HAP-1 (cell line): ENCODE data around the gene SND1.

Experiments used
- DNase-seq, 2 experiments: peaks; one replicate each; pipeline ENCODE4 v3.0.0-alpha.2; 2016 to 2020; ENCODE audit warnings: low spot score in 2 of 2
- H3K27me3 ChIP-seq: fragments of 250-450 bp; sonication (Bioruptor Pico); 2 replicates; pipeline ENCODE4 v1.5.1; 2020; ENCODE audit warnings: low read depth, mild to moderate bottlenecking, moderate library complexity
- H3K36me3 ChIP-seq: fragments of 250-450 bp; sonication (Bioruptor Pico); replicated peaks from 2 replicates; pipeline ENCODE4 v1.5.1; 2020; ENCODE audit warnings: mild to moderate bottlenecking
- H3K4me1 ChIP-seq: fragments of 250-450 bp; sonication (Bioruptor Pico); 2 replicates; pipeline ENCODE4 v1.5.1; 2020; ENCODE audit warnings: mild to moderate bottlenecking
- H3K4me3 ChIP-seq: fragments of 250-450 bp; sonication (Bioruptor Pico); 2 replicates; pipeline ENCODE4 v1.5.1; 2020; ENCODE audit warnings: mild to moderate bottlenecking, moderate library complexity
- H3K9me3 ChIP-seq: fragments of 250-450 bp; sonication (Bioruptor Pico); 2 replicates; pipeline ENCODE4 v1.5.1; 2020; ENCODE audit warnings: mild to moderate bottlenecking, moderate library complexity
- in situ Hi-C: fragments of 300-500 bp; cut with MboI; formaldehyde crosslinking; loops from 3 replicates; pipeline ENCODE4 v1.14.3; 2020; ENCODE audit warnings: low sequenced_read_pairs, inconsistent platforms, mixed read lengths

The SND1 gene

GRCh38 chr7:127885222-127885772 lies 233.3 kb downstream of the SND1 start:
- no peak for DNase-seq
- in situ Hi-C loops = no loop called here
- no peak overlapping the region for H3K4me3 ChIP-seq
- H3K27me3 ChIP-seq = no peaks in the 10 kb centered on the region
- no peaks in the 10 kb centered on the region for H3K4me1 ChIP-seq
- peaks cover 12% of the 10 kb centered on the region for H3K36me3 ChIP-seq
- H3K9me3 ChIP-seq = no peaks in the 10 kb centered on the region

DNA sequence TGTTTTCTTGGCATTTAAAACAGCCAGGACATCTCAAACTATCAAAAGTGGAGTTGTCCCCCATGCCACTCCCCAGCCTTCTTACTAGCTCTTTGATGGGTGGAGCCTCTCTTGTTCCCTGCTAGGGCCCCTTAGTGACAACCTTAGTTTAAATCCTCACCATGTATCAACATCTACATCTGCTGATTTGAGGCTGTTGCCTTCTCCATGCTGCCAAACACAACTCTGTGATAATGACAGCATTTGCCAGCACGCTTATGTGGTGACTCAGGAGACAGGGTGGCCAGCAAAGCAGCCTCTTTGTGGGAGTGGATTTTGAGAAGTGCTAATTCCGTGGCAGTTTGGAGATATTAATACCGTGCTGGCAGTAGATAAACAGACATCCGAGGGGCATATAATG lies 233.8 kb downstream of the SND1 start:
- Histone ChIP-seq H3K36me3 (peaks cover 12% of the 10 kb centered on the region), H3K4me1 (no peaks in the 10 kb centered on the region), H3K9me3 (no peaks in the 10 kb centered on the region), H3K4me3 (no peak overlapping the region), H3K27me3 (no peaks in the 10 kb centered on the region)
- in situ Hi-C loops = no loop called here
- no peak for DNase-seq

DNA sequence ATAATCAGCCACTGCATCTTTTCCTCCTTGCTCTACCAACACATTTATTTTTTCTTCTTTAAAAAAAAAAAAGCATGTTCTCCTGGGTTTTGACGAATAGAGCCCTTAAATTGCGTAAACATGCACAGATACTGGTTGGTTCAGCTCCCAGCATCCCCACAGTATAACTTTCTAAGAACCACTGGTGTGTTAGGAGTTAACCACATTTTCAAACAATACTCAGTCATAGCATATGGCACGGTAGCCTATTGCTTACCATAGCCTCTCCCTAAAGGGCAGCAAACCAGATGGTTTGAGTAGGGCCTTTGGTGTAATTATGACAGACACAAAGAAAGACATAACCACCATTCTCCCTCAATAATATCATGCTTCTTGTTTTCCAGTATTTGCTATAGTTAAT lies 234.3 kb downstream of the SND1 start:
- in situ Hi-C loops = no loop called here
- Histone ChIP-seq H3K4me3 (no peak overlapping the region), H3K27me3 (no peaks in the 10 kb centered on the region), H3K4me1 (no peaks in the 10 kb centered on the region), H3K9me3 (no peaks in the 10 kb centered on the region), H3K36me3 (peaks cover 14% of the 10 kb centered on the region)
- DNase-seq = no peak

DNA sequence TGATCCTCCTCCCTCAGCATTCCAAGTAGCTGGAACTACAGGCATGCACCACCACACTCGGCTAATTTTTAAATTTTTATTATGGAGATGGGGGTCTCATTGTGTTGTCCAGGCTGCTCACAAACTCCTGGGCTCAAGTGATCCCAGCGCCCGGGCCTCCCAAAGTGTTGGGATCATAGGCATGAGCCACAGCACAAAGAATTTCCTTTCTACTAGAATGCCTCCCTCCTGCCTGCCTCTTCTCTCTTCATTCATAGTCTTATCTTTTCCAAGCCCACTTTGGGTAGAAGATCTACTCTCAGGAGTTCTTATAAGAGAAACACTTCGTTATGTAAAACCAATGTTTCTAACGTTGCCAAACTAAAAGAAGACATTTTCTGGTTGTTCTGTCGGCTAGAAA lies 235.1 kb downstream of the SND1 start:
- Histone ChIP-seq H3K4me3 (no peak overlapping the region), H3K9me3 (no peaks in the 10 kb centered on the region), H3K36me3 (peaks cover 19% of the 10 kb centered on the region), H3K27me3 (no peaks in the 10 kb centered on the region), H3K4me1 (no peaks in the 10 kb centered on the region)
- in situ Hi-C loops = no loop called here
- DNase-seq = no peak

DNA sequence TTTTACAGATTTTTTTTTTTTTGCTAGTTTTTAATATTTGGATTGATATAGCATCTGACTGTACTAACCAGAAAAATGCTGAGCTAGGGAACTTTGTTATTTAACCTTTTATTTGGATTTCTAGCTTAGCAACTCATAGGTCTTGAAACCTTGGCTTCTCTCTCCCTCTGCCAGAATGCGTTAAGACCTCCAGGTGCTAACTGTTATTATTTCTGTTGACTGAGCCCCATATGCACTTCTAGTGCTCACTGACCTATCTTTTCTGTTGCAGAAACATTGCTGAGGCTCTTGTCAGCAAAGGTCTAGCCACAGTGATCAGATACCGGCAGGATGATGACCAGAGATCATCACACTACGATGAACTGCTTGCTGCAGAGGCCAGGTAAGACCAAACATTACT lies 235.6 kb downstream of the SND1 start:
- peaks cover 23% of the 10 kb centered on the region for H3K36me3 ChIP-seq
- no peak for DNase-seq

GRCh38 chr7:127888411-127888810 lies 236.4 kb downstream of the SND1 start:
- H3K4me1 ChIP-seq = no peaks in the 10 kb centered on the region
- no peak for DNase-seq
- H3K27me3 ChIP-seq = no peaks in the 10 kb centered on the region
- peaks cover 25% of the 10 kb centered on the region for H3K36me3 ChIP-seq
- no peak overlapping the region for H3K4me3 ChIP-seq
- H3K9me3 ChIP-seq = no peaks in the 10 kb centered on the region
- in situ Hi-C loops = no loop called here

More for the DNA sequence above, 235.6 kb downstream of the SND1 start:
- Histone ChIP-seq H3K9me3 (no peaks in the 10 kb centered on the region), H3K27me3 (no peaks in the 10 kb centered on the region), H3K4me3 (no peak overlapping the region), H3K4me1 (no peaks in the 10 kb centered on the region)
- in situ Hi-C loops = no loop called here

DNA sequence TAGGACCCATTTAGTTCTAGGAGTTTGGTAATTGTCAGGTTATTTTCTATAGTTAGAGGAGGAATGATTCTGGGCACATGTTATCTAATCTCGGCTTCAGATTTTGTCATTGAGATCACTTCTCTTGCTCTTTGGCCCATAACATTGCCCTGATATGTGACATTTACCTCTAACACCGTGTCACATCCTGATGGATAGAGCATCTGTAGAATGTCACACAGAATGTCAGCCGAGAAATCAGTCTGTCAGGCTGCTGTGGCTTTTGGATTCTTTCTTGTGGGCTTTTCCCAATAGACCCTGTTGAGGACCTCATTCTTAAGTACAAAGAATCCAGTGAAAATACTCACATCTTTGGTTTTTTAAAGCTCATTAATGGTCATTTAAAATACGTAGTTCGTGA lies 236.8 kb downstream of the SND1 start:
- H3K27me3 ChIP-seq = no peaks in the 10 kb centered on the region
- no peak overlapping the region for H3K4me3 ChIP-seq
- DNase-seq = no peak
- H3K36me3 ChIP-seq = peaks cover 26% of the 10 kb centered on the region
- no peaks in the 10 kb centered on the region for H3K4me1 ChIP-seq
- no peaks in the 10 kb centered on the region for H3K9me3 ChIP-seq
- in situ Hi-C loops = no loop called here

GRCh38 chr7:127889677-127890076 lies 237.7 kb downstream of the SND1 start:
- DNase-seq = no peak
- Histone ChIP-seq H3K9me3 (no peaks in the 10 kb centered on the region), H3K4me1 (no peaks in the 10 kb centered on the region), H3K36me3 (peaks cover 26% of the 10 kb centered on the region), H3K27me3 (no peaks in the 10 kb centered on the region), H3K4me3 (no peak overlapping the region)
- in situ Hi-C loops = no loop called here

DNA sequence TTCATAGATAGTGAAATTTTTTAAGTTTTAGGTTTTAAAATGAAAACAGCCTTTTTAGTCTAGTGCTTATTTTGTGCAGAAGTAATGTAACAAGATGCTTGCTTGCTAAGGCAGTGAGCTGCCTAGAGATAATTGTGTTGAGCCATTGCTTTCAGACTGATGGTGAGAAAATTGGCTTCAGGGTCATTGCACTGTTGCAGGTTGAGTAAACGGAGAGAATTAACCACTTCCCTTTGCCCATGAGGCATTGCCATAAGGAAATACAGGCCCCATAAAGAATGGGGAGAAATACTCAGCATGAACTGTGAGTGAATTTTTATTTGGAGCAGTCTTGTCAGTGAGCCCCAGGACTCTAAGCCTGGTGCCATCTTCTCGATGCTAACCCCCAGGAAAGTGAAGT lies 238.7 kb downstream of the SND1 start:
- H3K4me3 ChIP-seq = no peak overlapping the region
- no peaks in the 10 kb centered on the region for H3K9me3 ChIP-seq
- in situ Hi-C loops = no loop called here
- no peak for DNase-seq
- H3K4me1 ChIP-seq = no peaks in the 10 kb centered on the region
- peaks cover 26% of the 10 kb centered on the region for H3K36me3 ChIP-seq
- H3K27me3 ChIP-seq = no peaks in the 10 kb centered on the region

GRCh38 chr7:127891144-127891543 lies 239.2 kb downstream of the SND1 start:
- Histone ChIP-seq H3K36me3 (peaks cover 26% of the 10 kb centered on the region), H3K27me3 (no peaks in the 10 kb centered on the region), H3K4me1 (no peaks in the 10 kb centered on the region), H3K4me3 (no peak overlapping the region), H3K9me3 (no peaks in the 10 kb centered on the region)
- DNase-seq = no peak
- in situ Hi-C loops = no loop called here

DNA sequence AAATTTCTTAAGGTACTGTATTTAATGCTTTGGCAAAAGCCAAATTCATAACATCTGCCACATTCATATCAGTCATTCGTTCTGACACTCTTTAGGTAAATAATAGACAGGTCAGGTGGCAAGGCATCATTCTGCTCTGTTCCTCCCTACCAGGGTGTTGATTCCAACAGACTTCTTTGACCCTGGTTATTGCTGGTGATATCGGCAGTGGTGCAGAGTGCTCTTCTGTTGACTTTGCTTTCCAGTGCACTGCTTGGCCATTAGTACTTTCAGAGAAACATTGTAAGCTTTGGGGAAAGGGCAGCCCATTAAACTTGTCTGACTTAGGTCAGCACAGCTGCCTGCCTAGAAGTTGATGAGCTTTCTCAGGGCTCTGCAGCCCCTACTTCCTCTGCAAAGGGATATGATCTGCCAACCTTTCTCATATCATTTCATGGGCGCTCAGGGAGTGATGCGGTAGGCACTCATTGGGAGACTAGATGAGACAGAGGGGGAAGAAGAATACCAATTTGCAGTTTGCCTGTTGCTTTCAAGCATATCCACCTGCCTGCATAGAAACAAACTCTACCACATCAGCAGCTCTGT lies 240.0 kb downstream of the SND1 start:
- no peak for DNase-seq
- Histone ChIP-seq H3K4me3 (no peak overlapping the region), H3K9me3 (no peaks in the 10 kb centered on the region), H3K27me3 (no peaks in the 10 kb centered on the region), H3K36me3 (peaks cover 26% of the 10 kb centered on the region), H3K4me1 (no peaks in the 10 kb centered on the region)
- in situ Hi-C loops = no loop called here

DNA sequence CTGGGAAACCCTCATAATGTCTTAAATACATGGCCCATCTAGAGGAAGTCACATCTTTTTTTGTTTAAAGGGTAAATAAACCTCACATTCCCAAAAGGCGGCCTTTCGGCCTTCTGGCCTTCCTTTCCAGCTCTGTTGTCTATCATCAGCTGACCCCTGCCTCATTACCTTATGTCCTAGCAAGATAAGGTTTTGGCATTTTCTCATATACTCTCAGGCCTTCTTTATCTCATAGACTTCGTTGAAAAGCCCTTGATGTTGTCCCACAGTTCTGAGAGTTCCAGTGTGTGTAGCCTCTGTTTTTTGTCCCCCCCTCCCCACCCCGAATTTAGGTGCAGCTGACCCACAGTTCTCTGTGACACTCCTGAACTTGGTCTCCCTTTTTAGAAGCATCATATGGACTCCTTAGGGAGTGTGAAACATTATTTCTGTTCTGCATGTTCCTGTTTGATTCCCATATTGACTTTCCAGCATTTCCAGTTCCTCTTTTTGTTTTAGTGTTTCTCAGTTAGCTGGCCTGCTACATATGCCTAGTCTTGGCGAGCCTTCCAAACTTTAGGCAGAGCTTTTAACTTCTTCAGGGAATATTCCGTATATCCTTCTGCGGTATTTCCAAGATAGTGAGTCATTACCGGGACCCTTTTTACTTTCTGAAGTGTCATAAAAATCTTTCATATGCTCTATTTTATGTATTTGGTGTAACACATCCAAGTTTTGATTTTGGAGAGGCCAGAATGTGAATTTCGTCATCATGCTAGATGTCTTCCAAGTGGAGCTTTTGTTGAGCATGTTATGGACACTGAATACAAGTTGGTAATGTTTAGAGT lies 240.7 kb downstream of the SND1 start:
- in situ Hi-C loops = no loop called here
- no peak for DNase-seq
- Histone ChIP-seq H3K36me3 (peaks cover 26% of the 10 kb centered on the region), H3K9me3 (no peaks in the 10 kb centered on the region), H3K27me3 (no peaks in the 10 kb centered on the region), H3K4me3 (no peak overlapping the region), H3K4me1 (no peaks in the 10 kb centered on the region)

GRCh38 chr7:127893547-127893946 lies 241.6 kb downstream of the SND1 start:
- H3K36me3 ChIP-seq = peaks cover 24% of the 10 kb centered on the region
- H3K4me1 ChIP-seq = no peaks in the 10 kb centered on the region
- H3K27me3 ChIP-seq = no peaks in the 10 kb centered on the region
- H3K9me3 ChIP-seq = no peaks in the 10 kb centered on the region
- DNase-seq = no peak
- in situ Hi-C loops = no loop called here
- no peak overlapping the region for H3K4me3 ChIP-seq

DNA sequence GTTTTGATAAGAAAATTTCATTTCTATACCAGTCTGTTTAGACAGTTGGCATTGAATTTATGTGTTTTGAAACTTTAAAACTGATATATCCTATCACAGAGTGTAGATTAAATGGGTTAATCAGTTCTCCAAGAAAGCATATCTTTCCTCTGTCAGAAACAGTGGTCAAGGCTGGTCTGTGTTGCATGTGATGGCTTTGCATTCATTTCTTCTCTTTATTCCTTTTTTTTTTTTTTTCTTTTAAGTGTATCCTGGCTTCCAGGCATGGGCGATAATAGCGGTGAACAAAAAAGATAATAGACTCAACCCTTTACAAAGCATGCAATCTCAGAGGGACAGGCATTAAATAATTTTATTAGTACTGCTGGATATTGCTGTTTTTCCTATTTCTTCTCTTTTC lies 242.6 kb downstream of the SND1 start:
- H3K4me1 ChIP-seq = no peaks in the 10 kb centered on the region
- H3K9me3 ChIP-seq = no peaks in the 10 kb centered on the region
- H3K27me3 ChIP-seq = no peaks in the 10 kb centered on the region
- in situ Hi-C loops = no loop called here
- peaks cover 17% of the 10 kb centered on the region for H3K36me3 ChIP-seq
- no peak for DNase-seq
- H3K4me3 ChIP-seq = no peak overlapping the region
